IMR-90 (cell line): ENCODE data around the gene DNM3. TPM values are rescaled to one million over a fixed set of nuclear protein-coding genes. Genes with fewer than 3 reads are reported as not detected.

Experiments
- ATAC-seq: fragments of 200-7000 bp; cut with Tn5 transposase; 2 replicates; pipeline ENCODE4 v1.9.1; 2020; ENCODE audit warnings: low read depth, mild to moderate bottlenecking, moderate library complexity
- BruUV-seq: library from RNA; stranded (reverse); fragments of 400-500 nt; replicated peaks from 2 replicates; lab custom pipeline; 2021; lab: Mats Ljungman, UMichigan
- CTCF ChIA-PET: fragments of 300-600 bp; formaldehyde crosslinking; extraction: SDS; loops from one replicate; lab custom pipeline; 2021; ENCODE audit warnings: antibody characterized with exemption; lab: Yijun Ruan, JAX
- POLR2A ChIA-PET: fragments of 300-600 bp; sonication (Branson Sonifier 250); formaldehyde crosslinking; loops from one replicate; lab custom pipeline; 2022; ENCODE audit warnings: antibody characterized with exemption; ENCODE audit not compliant: unreplicated experiment; lab: Charles Lee
- DNase-seq: peaks from one replicate; pipeline ENCODE4 v3.0.0; 2013
- H2AFZ ChIP-seq: replicated peaks from 2 replicates; pipeline ENCODE3; 2013; ENCODE audit warnings: low read length, mild to moderate bottlenecking; ENCODE audit not compliant: poor library complexity
- H2AK5ac ChIP-seq: 2 replicates; pipeline ENCODE4 v1.6.1; 2013; ENCODE audit warnings: low read depth, low read length, inconsistent platforms
- H2AK9ac ChIP-seq: replicated peaks from 2 replicates; pipeline ENCODE3; 2013; ENCODE audit warnings: mild to moderate bottlenecking, low read depth, low read length, moderate library complexity; ENCODE audit not compliant: poor library complexity
- H2BK120ac ChIP-seq: 2 replicates; pipeline ENCODE4 v1.6.1; 2013; ENCODE audit warnings: low read depth, low read length, inconsistent platforms
- H2BK15ac ChIP-seq: 3 replicates; pipeline ENCODE4 v1.6.1; 2013; ENCODE audit warnings: low read depth, low read length, inconsistent platforms
- H2BK20ac ChIP-seq: 2 replicates; pipeline ENCODE4 v1.6.1; 2013; ENCODE audit warnings: low read depth, mild to moderate bottlenecking, inconsistent platforms, low read length, moderate library complexity
- H2BK5ac ChIP-seq: 2 replicates; pipeline ENCODE4 v1.6.1; 2013; ENCODE audit warnings: mild to moderate bottlenecking, low read depth, low read length, inconsistent platforms; ENCODE audit not compliant: poor library complexity, severe bottlenecking
- H3K14ac ChIP-seq: replicated peaks from 2 replicates; pipeline ENCODE4 v1.6.1; 2013; ENCODE audit warnings: low read depth, low read length, inconsistent platforms
- H3K18ac ChIP-seq: 2 replicates; pipeline ENCODE4 v1.6.1; 2013; ENCODE audit warnings: low read depth, low read length, control low read depth
- H3K23ac ChIP-seq: 2 replicates; pipeline ENCODE4 v1.6.1; 2013; ENCODE audit warnings: low read depth, low read length, inconsistent platforms
- H3K27ac ChIP-seq: 2 replicates; pipeline ENCODE4 v1.5.1; 2013; ENCODE audit warnings: mild to moderate bottlenecking, control low read depth, low read length; ENCODE audit not compliant: insufficient read depth
- H3K27me3 ChIP-seq: 2 replicates; pipeline ENCODE4 v1.6.1; 2013; ENCODE audit warnings: low read length; ENCODE audit not compliant: control insufficient read depth, insufficient read depth
- H3K36me3 ChIP-seq: 2 replicates; pipeline ENCODE4 v1.6.1; 2013; ENCODE audit warnings: low read length, mixed read lengths; ENCODE audit not compliant: control insufficient read depth, insufficient read depth
- H3K4ac ChIP-seq: 2 replicates; pipeline ENCODE4 v1.6.1; 2013; ENCODE audit warnings: low read depth, low read length, inconsistent platforms
- H3K4me1 ChIP-seq: 2 replicates; pipeline ENCODE4 v1.6.1; 2013; ENCODE audit warnings: low read length, mixed read lengths; ENCODE audit not compliant: control insufficient read depth, insufficient read depth
- H3K4me2 ChIP-seq: 2 replicates; pipeline ENCODE4 v1.6.1; 2013; ENCODE audit warnings: low read depth, mild to moderate bottlenecking, control low read depth, low read length, moderate library complexity
- H3K4me3 ChIP-seq: 2 replicates; pipeline ENCODE4 v1.5.1; 2013; ENCODE audit warnings: low read depth, mild to moderate bottlenecking, control low read depth, low read length, moderate library complexity; ENCODE audit not compliant: insufficient read depth
- H3K56ac ChIP-seq: 2 replicates; pipeline ENCODE4 v1.6.1; 2013; ENCODE audit warnings: low read length, inconsistent platforms; ENCODE audit not compliant: insufficient read depth; ENCODE audit errors: extremely low read depth
- H3K79me1 ChIP-seq, 2 experiments: 2 replicates each; pipeline ENCODE4 v1.6.1; 2013; ENCODE audit warnings: low read length in 2 of 2, inconsistent platforms in 1 of 2, low read depth in 1 of 2
- H3K9ac ChIP-seq: 2 replicates; pipeline ENCODE4 v1.6.1; 2013; ENCODE audit warnings: low read depth, low read length, control low read depth
- H3K9me1 ChIP-seq: 2 replicates; pipeline ENCODE4 v1.6.1; 2013; ENCODE audit warnings: low read length, inconsistent platforms; ENCODE audit not compliant: insufficient read depth
- H3K9me3 ChIP-seq: 2 replicates; pipeline ENCODE4 v1.6.1; 2013; ENCODE audit warnings: low read length; ENCODE audit not compliant: control insufficient read depth, insufficient read depth
- H4K20me1 ChIP-seq: 2 replicates; pipeline ENCODE4 v1.6.1; 2013; ENCODE audit warnings: low read length, inconsistent platforms; ENCODE audit not compliant: insufficient read depth
- H4K5ac ChIP-seq: 2 replicates; pipeline ENCODE4 v1.6.1; 2013; ENCODE audit warnings: mild to moderate bottlenecking, low read depth, low read length, control low read depth
- H4K8ac ChIP-seq, 2 experiments: 2 replicates each; pipeline ENCODE4 v1.6.1; 2013; ENCODE audit warnings: low read depth in 2 of 2, low read length in 2 of 2, control low read depth in 1 of 2, inconsistent platforms in 1 of 2
- H4K91ac ChIP-seq: 2 replicates; pipeline ENCODE4 v1.6.1; 2013; ENCODE audit warnings: low read depth, low read length, inconsistent platforms; ENCODE audit not compliant: insufficient read depth
- WGBS, 2 experiments: methylation state at CpG; one replicate each; pipeline versions ENCODE4 v1.1.5 to v1.1.7; 2013; ENCODE audit warnings: missing lambda C conversion rate in 2 of 2; ENCODE audit not compliant: insufficient read length in 1 of 2; ENCODE audit errors: extremely low coverage in 2 of 2; 5-methylcytosine and 5-hydroxymethylcytosine counted together
- dilution Hi-C: fragments of 300-500 bp; cut with HindIII; formaldehyde crosslinking; loops from one replicate; pipeline ENCODE4 v1.14.3; 2018; ENCODE audit warnings: low sequenced_read_pairs; ENCODE audit not compliant: unreplicated experiment
- in situ Hi-C: fragments of 300-500 bp; cut with MboI; formaldehyde crosslinking; loops from 3 replicates; pipeline ENCODE4 v1.14.3; 2019; ENCODE audit warnings: low sequenced_read_pairs, inconsistent platforms, mixed read lengths
- intact Hi-C: fragments of 100-400 bp; cut with micrococcal nuclease; formaldehyde crosslinking; loops from 2 replicates; pipeline ENCODE4 v1.10.0; 2022
- polyA plus RNA-seq, 3 experiments: library from polyadenylated mRNA; depleted of rRNA; stranded (reverse); fragments of >200 nt; gene quantifications; 2 replicates each; pipeline ENCODE4 v1.2.3, GENCODE V29; 2012; ENCODE audit warnings: low replicate concordance in 1 of 3
- total RNA-seq: library from RNA; depleted of rRNA; stranded (reverse); fragments of >200 nt; gene quantifications from 2 replicates; pipeline ENCODE4 v1.2.3, GENCODE V29; 2012
- TF ChIP-seq, protein P1 (sequence below): fragments of 150-350 bp; IDR thresholded peaks from 2 replicates; pipeline ENCODE4 v1.6.1; 2016; ENCODE audit warnings: low read depth, mild to moderate bottlenecking, low read length, moderate library complexity, borderline replicate concordance
- TF ChIP-seq, protein P2 (sequence below): conservative IDR thresholded peaks from 2 replicates; pipeline ENCODE4 v1.5.1; 2012; ENCODE audit warnings: mild to moderate bottlenecking, low read depth, low read length, improper control_type of control experiment
- TF ChIP-seq, protein P3 (sequence below): fragments of 150-350 bp; IDR thresholded peaks from 2 replicates; pipeline ENCODE4 v1.6.1; 2017; ENCODE audit warnings: mild to moderate bottlenecking, antibody characterized with exemption, low read length, low read depth

The DNM3 gene
- total and polyA plus RNA-seq, 2 of the 4 experiments (the other 2 are of a cell fraction), result 0.36 TPM

DNA sequence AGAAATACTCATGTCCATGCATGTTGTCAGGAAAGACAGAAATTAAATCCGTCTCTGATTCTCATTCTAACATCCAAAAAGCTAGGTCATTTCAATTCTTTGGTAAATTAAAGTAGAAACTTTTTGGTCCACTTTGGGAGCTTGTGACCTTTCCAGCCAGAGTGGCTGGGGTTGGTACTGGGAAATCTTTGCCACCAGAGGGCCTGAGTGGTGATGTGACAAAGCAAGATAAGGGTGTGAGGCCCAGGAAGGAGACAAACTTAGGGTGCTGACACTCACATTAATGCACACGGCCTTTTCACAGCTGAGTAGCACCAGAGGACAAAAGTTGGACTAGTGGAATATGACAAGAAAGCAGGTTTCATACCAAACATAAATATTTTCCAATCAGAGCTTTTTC lies 144.3 kb downstream of the DNM3 start:
- no peak overlapping the region for H2BK20ac ChIP-seq
- no peak overlapping the region for H3K56ac ChIP-seq
- H3K4me3 ChIP-seq, result no peak overlapping the region
- no peaks in the 10 kb centered on the region for H3K9me3 ChIP-seq
- dilution Hi-C loops (no loop called here), intact Hi-C loops (loop anchor here (1.0 to 5.0 kb wide), 2 partner anchors 268 to 340 kb away; no protein-coding TSS in a partner anchor), in situ Hi-C loops (loop anchor here (10.0 kb wide), 1 partner anchor 341 kb away; no protein-coding TSS in a partner anchor)
- H3K4me2 ChIP-seq, result no peak overlapping the region
- no CpG with 5 or more reads among the region's 2 CpGs for WGBS, 2 experiments
- BruUV-seq, result no TSS peak
- CTCF ChIA-PET, result interaction anchor here (0.6 to 6.2 kb wide), 20 partner anchors 12 to 401 kb away, joined by 3 to 138 read pairs (median 3); no protein-coding TSS in a partner anchor
- no peak overlapping the region for H2AK5ac ChIP-seq
- no peak overlapping the region for H2BK120ac ChIP-seq
- no peak overlapping the region for H3K9ac ChIP-seq
- no peaks in the 10 kb centered on the region for H3K9me1 ChIP-seq
- H3K79me1 ChIP-seq, result no peaks in the 10 kb centered on the region
- no peak overlapping the region for H3K27ac ChIP-seq
- no peak overlapping the region for H3K23ac ChIP-seq
- no peaks in the 10 kb centered on the region for H3K27me3 ChIP-seq
- no peak overlapping the region for H3K14ac ChIP-seq
- H3K4me1 ChIP-seq, result no peaks in the 10 kb centered on the region
- no peak overlapping the region for H2AK9ac ChIP-seq
- POLR2A ChIA-PET, result no interaction called here
- no peak overlapping the region for H3K18ac ChIP-seq
- no peak overlapping the region for H3K4ac ChIP-seq
- H2BK15ac ChIP-seq, result no peak overlapping the region
- ATAC-seq, result no peak
- no peak overlapping the region for H4K8ac ChIP-seq
- TF ChIP-seq, protein P1, sequence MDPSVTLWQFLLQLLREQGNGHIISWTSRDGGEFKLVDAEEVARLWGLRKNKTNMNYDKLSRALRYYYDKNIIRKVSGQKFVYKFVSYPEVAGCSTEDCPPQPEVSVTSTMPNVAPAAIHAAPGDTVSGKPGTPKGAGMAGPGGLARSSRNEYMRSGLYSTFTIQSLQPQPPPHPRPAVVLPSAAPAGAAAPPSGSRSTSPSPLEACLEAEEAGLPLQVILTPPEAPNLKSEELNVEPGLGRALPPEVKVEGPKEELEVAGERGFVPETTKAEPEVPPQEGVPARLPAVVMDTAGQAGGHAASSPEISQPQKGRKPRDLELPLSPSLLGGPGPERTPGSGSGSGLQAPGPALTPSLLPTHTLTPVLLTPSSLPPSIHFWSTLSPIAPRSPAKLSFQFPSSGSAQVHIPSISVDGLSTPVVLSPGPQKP, result no peak
- TF ChIP-seq, protein P2, sequence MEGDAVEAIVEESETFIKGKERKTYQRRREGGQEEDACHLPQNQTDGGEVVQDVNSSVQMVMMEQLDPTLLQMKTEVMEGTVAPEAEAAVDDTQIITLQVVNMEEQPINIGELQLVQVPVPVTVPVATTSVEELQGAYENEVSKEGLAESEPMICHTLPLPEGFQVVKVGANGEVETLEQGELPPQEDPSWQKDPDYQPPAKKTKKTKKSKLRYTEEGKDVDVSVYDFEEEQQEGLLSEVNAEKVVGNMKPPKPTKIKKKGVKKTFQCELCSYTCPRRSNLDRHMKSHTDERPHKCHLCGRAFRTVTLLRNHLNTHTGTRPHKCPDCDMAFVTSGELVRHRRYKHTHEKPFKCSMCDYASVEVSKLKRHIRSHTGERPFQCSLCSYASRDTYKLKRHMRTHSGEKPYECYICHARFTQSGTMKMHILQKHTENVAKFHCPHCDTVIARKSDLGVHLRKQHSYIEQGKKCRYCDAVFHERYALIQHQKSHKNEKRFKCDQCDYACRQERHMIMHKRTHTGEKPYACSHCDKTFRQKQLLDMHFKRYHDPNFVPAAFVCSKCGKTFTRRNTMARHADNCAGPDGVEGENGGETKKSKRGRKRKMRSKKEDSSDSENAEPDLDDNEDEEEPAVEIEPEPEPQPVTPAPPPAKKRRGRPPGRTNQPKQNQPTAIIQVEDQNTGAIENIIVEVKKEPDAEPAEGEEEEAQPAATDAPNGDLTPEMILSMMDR, result peak; percentile 18; the same call in 1 of the 2 replicates
- TF ChIP-seq, protein P3, sequence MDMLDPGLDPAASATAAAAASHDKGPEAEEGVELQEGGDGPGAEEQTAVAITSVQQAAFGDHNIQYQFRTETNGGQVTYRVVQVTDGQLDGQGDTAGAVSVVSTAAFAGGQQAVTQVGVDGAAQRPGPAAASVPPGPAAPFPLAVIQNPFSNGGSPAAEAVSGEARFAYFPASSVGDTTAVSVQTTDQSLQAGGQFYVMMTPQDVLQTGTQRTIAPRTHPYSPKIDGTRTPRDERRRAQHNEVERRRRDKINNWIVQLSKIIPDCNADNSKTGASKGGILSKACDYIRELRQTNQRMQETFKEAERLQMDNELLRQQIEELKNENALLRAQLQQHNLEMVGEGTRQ, result no peak
- H4K5ac ChIP-seq, result no peak overlapping the region
- H4K91ac ChIP-seq, result no peak overlapping the region
- no peaks in the 10 kb centered on the region for H4K20me1 ChIP-seq
- H2BK5ac ChIP-seq, result no peak overlapping the region
- no peak for DNase-seq
- no peaks in the 10 kb centered on the region for H3K36me3 ChIP-seq
- no peak overlapping the region for H2AFZ ChIP-seq
